HG03159 (cell line): ENCODE measurements around the gene NDUFB3.
A peak's percentile ranks its signal among the peaks of the same experiment; 100 is the strongest.
"Not testable (repeated sequence)": the region's sequence is repeated elsewhere in the genome, so short reads cannot be mapped to it uniquely, and the experiment has no call there.

Experiments used
- ATAC-seq: cut with Tn5 transposase; IDR thresholded peaks from one replicate; pipeline ENCODE4 v1.9.1; 2021; ENCODE audit warnings: mild to moderate bottlenecking, moderate library complexity; ENCODE audit not compliant: unreplicated experiment

The NDUFB3 gene

GRCh38 chr2:201090574-201090973 is 18.8 kb downstream of the NDUFB3 start:
- no peak for ATAC-seq

- no peak for ATAC-seq
These were observed 21.8 kb downstream of the NDUFB3 start for GRCh38 chr2:201093573-201093972.

- ATAC-seq = no peak
These were observed 28.7 kb downstream of the NDUFB3 start for GRCh38 chr2:201100497-201100896.

- no peak for ATAC-seq
These were observed 34.0 kb downstream of the NDUFB3 start for GRCh38 chr2:201105759-201106158.

GRCh38 chr2:201107624-201108023 is 35.8 kb downstream of the NDUFB3 start:
- ATAC-seq = no peak

GRCh38 chr2:201108341-201108740 is 36.5 kb downstream of the NDUFB3 start:
- no peak for ATAC-seq

GRCh38 chr2:201109186-201109585 is 37.4 kb downstream of the NDUFB3 start:
- no peak for ATAC-seq

GRCh38 chr2:201110615-201111014 is 38.8 kb downstream of the NDUFB3 start:
- no peak for ATAC-seq

GRCh38 chr2:201111096-201111495 is 39.3 kb downstream of the NDUFB3 start:
- no peak for ATAC-seq

GRCh38 chr2:201114350-201114749 is 42.5 kb downstream of the NDUFB3 start:
- ATAC-seq = no peak

GRCh38 chr2:201114846-201115245 is 43.0 kb downstream of the NDUFB3 start:
- no peak for ATAC-seq

GRCh38 chr2:201116115-201116958 is 44.5 kb downstream of the NDUFB3 start, which contains the start of gene CFLAR:
Gene CFLAR (plus strand): TSS chr2:201116164. CDS start chr2:201129866, 13,702 bp downstream.
- ATAC-seq = peak; percentile 31

GRCh38 chr2:201116959-201117734 is 45.3 kb downstream of the NDUFB3 start:
- no peak for ATAC-seq

- ATAC-seq = not testable (repeated sequence)
These were observed 45.9 kb downstream of the NDUFB3 start for GRCh38 chr2:201117735-201118094.

GRCh38 chr2:201118121-201118960 is 46.5 kb downstream of the NDUFB3 start:
- peak; percentile 42 for ATAC-seq

- ATAC-seq = peak; percentile 1
These were observed 47.4 kb downstream of the NDUFB3 start for GRCh38 chr2:201118961-201119854.

GRCh38 chr2:201122276-201122675 is 50.5 kb downstream of the NDUFB3 start:
- ATAC-seq = no peak

- peak; percentile 20 for ATAC-seq
These were observed 54.7 kb downstream of the NDUFB3 start for GRCh38 chr2:201126308-201127151.

GRCh38 chr2:201127152-201127511 is 55.3 kb downstream of the NDUFB3 start:
- ATAC-seq = no peak
